HFFc6 (cell line): Measurements from ENCODE around the gene TMEM273. TPM values are rescaled to one million over a fixed set of nuclear protein-coding genes. Genes with fewer than 3 reads are reported as not detected.

Experiments used
- DNase-seq: peaks from one replicate; pipeline ENCODE4 v3.0.0-alpha.2; 2018
- H3K27ac Mint-ChIP-seq: 2 replicates; pipeline ENCODE4 v1.8.0; 2020; ENCODE audit warnings: mild to moderate bottlenecking, mixed read lengths
- H3K27me3 Mint-ChIP-seq: 2 replicates; pipeline ENCODE4 v1.8.0; 2021; ENCODE audit warnings: mild to moderate bottlenecking, moderate library complexity, mixed read lengths; ENCODE audit not compliant: insufficient read depth
- H3K36me3 Mint-ChIP-seq: 2 replicates; pipeline ENCODE4 v1.8.0; 2021; ENCODE audit warnings: low read depth, mixed read lengths
- H3K4me1 Mint-ChIP-seq: 2 replicates; pipeline ENCODE4 v1.8.0; 2020; ENCODE audit warnings: low read depth, mixed read lengths
- H3K4me3 Mint-ChIP-seq: 2 replicates; pipeline ENCODE4 v1.8.0; 2020; ENCODE audit warnings: mild to moderate bottlenecking, moderate library complexity, mixed read lengths
- H3K9me3 Mint-ChIP-seq: 2 replicates; pipeline ENCODE4 v1.8.0; 2020; ENCODE audit warnings: mild to moderate bottlenecking, mixed read lengths
- long read RNA-seq: library from polyadenylated mRNA; unstranded; transcript quantifications from one replicate; pipeline ENCODE4 v2.0.0, GENCODE V29; 2019
- total RNA-seq, 6 experiments: library from RNA; stranded (reverse); fragmentation: NEBNext Ultra II Directional; extraction: Animal tissue kit (Norgen Biotek cat#: 25700); gene quantifications; 2 replicates in 1 of 6; 3 replicates in 5 of 6; pipeline ENCODE4 v1.2.3, GENCODE V29; 2021
- TF ChIP-seq, protein P1 (sequence below): fragments of 200-600 bp; sonication (generic); IDR thresholded peaks from 2 replicates; pipeline ENCODE4 v1.5.0; 2021; ENCODE audit warnings: antibody characterized with exemption, mild to moderate bottlenecking

The TMEM273 gene, protein sequence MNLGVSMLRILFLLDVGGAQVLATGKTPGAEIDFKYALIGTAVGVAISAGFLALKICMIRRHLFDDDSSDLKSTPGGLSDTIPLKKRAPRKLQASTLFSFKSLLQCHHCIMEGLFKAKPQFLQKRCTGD
- not detected for total RNA-seq
- long read RNA-seq = 0 reads

DNA sequence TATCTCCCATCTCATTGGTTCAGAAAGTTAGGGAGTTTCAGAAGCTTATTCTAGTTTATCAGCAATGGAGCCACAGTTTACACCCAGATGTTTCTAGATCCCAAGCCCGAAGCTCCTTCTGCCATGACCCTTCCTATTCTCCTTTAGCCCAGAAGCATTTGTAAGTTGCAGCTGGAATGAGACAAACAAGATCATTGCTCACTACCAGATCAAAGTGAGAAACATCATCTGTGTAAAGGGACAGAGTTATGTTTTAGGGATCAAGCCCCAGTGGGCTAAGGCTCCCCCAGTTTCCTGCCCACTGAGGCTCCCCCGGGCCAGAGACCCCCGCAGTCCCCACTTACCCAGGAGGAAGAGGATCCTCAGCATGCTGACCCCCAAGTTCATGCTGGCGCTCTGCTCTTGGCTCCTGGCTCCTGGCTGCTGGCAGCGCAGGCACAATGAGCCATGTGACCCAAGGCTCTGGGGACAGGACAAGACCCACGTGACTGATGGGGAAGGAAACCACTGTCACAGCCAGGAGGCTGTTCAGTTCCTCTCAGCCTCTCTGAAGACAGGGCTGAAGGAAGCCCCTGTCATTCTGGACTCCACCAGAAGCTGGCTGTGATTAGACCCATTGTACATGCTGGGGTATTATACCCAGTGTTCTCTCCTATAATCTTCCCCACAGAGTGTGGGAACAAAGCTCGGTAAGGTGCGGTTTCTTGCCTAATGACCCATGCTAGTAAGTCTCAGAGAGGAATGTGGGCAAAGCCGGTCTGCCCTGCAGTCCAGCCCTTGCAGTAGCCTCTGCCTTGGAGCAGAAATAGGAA is at the start of gene TMEM273:
TMEM273 (minus strand) TSS at position 442 of the 812 bp plus-strand sequence; CDS start at position 387, 55 bp downstream.
- peaks cover 41% of the 10 kb centered on the region for H3K27me3 Mint-ChIP-seq
- no peaks in the 10 kb centered on the region for H3K4me1 Mint-ChIP-seq
- no peaks in the 10 kb centered on the region for H3K36me3 Mint-ChIP-seq
- H3K9me3 Mint-ChIP-seq = no peaks in the 10 kb centered on the region
- DNase-seq = no peak
- no peak within 1 kb of the TSS for H3K4me3 Mint-ChIP-seq
- TF ChIP-seq, protein P1, sequence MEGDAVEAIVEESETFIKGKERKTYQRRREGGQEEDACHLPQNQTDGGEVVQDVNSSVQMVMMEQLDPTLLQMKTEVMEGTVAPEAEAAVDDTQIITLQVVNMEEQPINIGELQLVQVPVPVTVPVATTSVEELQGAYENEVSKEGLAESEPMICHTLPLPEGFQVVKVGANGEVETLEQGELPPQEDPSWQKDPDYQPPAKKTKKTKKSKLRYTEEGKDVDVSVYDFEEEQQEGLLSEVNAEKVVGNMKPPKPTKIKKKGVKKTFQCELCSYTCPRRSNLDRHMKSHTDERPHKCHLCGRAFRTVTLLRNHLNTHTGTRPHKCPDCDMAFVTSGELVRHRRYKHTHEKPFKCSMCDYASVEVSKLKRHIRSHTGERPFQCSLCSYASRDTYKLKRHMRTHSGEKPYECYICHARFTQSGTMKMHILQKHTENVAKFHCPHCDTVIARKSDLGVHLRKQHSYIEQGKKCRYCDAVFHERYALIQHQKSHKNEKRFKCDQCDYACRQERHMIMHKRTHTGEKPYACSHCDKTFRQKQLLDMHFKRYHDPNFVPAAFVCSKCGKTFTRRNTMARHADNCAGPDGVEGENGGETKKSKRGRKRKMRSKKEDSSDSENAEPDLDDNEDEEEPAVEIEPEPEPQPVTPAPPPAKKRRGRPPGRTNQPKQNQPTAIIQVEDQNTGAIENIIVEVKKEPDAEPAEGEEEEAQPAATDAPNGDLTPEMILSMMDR = no peak
- H3K27ac Mint-ChIP-seq = no peak within 1 kb of the TSS

DNA sequence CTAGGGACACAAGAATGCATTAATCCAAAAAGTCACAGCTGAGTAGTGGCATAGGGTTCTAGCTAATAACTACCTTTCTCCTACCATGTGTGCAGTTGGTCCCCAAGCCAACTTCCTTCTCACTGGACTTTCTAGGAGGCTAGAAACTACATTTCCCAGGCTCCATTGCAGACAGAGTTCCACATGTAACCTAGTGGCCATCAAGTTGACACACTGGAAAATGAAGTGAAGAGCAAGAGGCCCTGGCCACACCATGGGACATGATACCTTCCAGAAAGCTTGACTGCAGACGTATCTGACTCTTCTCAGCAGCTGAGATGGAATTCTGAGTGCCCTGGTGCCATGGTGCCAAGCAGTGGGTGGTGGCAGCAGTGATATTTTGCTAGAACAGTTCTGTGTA is 49.8 kb upstream of the TMEM273 start:
- peaks cover 32% of the 10 kb centered on the region for H3K27me3 Mint-ChIP-seq
- H3K9me3 Mint-ChIP-seq = no peaks in the 10 kb centered on the region
- TF ChIP-seq, protein P1 = no peak
- no peak overlapping the region for H3K27ac Mint-ChIP-seq
- no peak overlapping the region for H3K4me3 Mint-ChIP-seq
- no peaks in the 10 kb centered on the region for H3K4me1 Mint-ChIP-seq
- DNase-seq = no peak
- no peaks in the 10 kb centered on the region for H3K36me3 Mint-ChIP-seq

DNA sequence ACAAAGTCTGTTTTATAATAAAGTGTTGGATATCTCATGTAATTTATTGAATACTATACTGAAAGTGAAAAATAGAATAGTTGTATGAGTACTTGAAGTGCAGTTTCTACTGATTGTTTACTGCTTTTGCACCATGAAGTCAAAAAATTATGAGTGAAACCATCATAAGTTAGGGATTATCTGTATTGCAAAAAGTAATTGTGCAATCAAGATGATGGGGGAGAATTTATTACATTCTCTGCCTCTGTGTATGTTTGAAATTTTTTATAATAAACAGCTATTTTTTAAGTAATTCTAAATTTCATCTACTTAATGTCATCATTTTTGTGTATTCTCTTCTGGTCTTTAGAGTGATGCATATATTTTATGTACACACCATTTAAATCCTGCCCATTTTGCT is 47.2 kb upstream of the TMEM273 start:
- Mint-ChIP-seq H3K4me1 (no peaks in the 10 kb centered on the region), H3K4me3 (no peak overlapping the region), H3K27ac (no peak overlapping the region), H3K9me3 (no peaks in the 10 kb centered on the region), H3K27me3 (peaks cover 14% of the 10 kb centered on the region), H3K36me3 (no peaks in the 10 kb centered on the region)
- TF ChIP-seq, protein P1 = no peak
- DNase-seq = no peak

DNA sequence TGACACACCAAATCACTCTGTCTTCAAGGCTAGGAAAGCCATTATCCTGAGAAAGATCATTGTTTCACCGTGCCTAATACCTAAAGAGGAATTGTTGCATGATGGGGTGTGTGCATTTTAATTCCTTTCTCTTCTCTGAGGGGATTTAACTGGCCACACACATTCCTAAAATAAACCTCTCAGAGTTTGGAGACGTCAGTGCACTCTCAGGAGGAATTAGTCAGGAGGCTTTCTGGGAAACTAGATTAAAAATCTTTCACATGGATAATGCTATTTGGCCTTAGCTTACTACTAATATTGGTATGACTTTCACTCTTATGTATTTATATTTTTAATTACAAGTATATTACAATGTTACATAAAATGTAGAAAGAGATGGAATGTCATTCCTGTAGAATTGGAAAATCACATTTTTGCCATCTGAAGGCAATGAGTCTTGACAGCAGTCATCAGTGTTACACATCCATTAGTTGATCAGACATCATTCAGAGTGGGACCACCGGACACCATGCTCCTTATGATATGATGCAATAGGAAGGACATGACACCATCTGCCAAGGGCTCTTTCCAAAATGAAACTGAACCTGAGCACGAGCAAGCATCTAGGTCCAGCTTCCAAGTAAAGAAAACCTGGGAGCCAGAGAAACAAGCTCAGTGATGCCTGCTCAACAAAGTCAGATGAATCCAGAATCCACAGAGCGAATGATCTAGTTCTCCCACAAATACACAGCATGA is 43.1 kb upstream of the TMEM273 start:
- Mint-ChIP-seq H3K4me3 (no peak overlapping the region), H3K27ac (no peak overlapping the region), H3K27me3 (peaks cover 22% of the 10 kb centered on the region), H3K4me1 (no peaks in the 10 kb centered on the region), H3K36me3 (no peaks in the 10 kb centered on the region), H3K9me3 (no peaks in the 10 kb centered on the region)
- TF ChIP-seq, protein P1 = no peak
- no peak for DNase-seq

DNA sequence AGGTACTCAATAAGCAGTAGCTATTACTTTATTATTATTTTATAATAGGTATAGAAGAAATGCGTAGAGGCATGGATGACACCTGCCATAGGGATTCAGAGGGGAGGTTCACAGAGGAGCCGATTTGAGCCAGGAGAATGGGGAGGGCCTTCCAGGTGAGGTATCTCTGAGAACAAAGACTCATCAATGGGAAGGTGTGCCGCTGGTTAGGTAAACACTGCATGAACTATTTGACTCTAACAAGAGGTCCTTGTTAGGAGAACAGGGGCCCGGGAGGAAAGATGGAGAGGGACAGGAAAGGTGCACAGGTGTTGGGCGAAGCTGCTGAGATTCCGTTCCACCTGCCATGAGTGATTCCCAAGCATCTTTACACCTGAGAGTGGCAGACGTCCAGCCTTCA is 41.8 kb upstream of the TMEM273 start:
- TF ChIP-seq, protein P1 = no peak
- Mint-ChIP-seq H3K4me1 (no peaks in the 10 kb centered on the region), H3K27me3 (peaks cover 23% of the 10 kb centered on the region), H3K36me3 (no peaks in the 10 kb centered on the region), H3K27ac (no peak overlapping the region), H3K9me3 (no peaks in the 10 kb centered on the region), H3K4me3 (no peak overlapping the region)
- DNase-seq = no peak
